ENCODE results near the gene EPC1. TPM values are rescaled to one million over a fixed set of nuclear protein-coding genes. Genes with fewer than 3 reads are reported as not detected.

EPC1 gene
- total and polyA plus RNA-seq, 9 of the 15 experiments (the other 6 are each of a cell fraction or from before 2014, with no cell fraction given), result 7.0 to 43.6 (median 16.1) TPM

DNA sequence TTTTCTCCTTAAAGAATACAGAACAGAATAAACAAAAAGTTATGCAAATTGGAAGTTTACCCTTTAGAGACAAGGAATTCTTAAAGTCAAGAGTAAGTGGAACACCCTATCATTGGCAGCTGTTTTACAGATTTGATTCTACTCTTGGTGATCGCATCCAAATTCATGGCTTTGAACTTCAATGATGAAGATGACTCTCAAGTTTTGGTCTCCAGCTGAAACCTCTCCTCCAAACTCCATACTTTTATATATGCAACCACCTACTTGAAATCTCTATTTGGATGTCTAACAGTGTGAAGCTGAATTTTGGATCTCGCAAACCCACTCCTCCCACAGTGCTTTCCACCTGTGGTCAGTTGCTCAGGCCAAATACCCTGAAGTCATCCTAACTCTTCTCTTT lies 80.4 kb downstream of the EPC1 start:
- peaks cover 2% of the 10 kb centered on the region; the same call in 1 of the 2 replicates for H3K9me3 ChIP-seq (replicated peaks; ENCODE audit: control insufficient read depth, insufficient read depth, low read depth, low read length)
- no peaks in the 10 kb centered on the region for H3K9me1 ChIP-seq (ENCODE audit: control insufficient read depth, insufficient read depth, low read length)
- no peak overlapping the region for H3K4me3 ChIP-seq
- no TSS peak for BruUV-seq (replicated peaks)
- no peak overlapping the region for H3K27ac ChIP-seq (ENCODE audit: extremely low read depth, low read depth, low read length)
- H3K79me2 ChIP-seq (ENCODE audit: control insufficient read depth, insufficient read depth, low read length), result no peaks in the 10 kb centered on the region
- no peaks in the 10 kb centered on the region for H4K20me1 ChIP-seq (replicated peaks; ENCODE audit: control insufficient read depth, insufficient read depth, low read length)
- no peak overlapping the region for H3K4me2 ChIP-seq (ENCODE audit: insufficient read depth, low read length)
- FAIRE-seq, result no peak
- in situ Hi-C loops (cut with MboI) (no loop called here), intact Hi-C loops (cut with micrococcal nuclease) (no loop called here)
- TF ChIP-seq, protein P1, sequence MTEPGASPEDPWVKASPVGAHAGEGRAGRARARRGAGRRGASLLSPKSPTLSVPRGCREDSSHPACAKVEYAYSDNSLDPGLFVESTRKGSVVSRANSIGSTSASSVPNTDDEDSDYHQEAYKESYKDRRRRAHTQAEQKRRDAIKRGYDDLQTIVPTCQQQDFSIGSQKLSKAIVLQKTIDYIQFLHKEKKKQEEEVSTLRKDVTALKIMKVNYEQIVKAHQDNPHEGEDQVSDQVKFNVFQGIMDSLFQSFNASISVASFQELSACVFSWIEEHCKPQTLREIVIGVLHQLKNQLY (CRISPR knock-in tag; conservative IDR thresholded peaks at IDR 0.05), result no peak
- TF ChIP-seq RBM22 (IDR thresholded peaks at IDR 0.05; ENCODE audit: low read depth, low read length, poor library complexity, severe bottlenecking), result peak; percentile 86
- H3K4me1 ChIP-seq (replicated peaks in 1 of 2; ENCODE audit: control insufficient read depth in 2 of 2, insufficient read depth in 2 of 2, low read length in 2 of 2), result no peaks in the 10 kb centered on the region
- CTCF ChIA-PET (ENCODE audit: low intra/inter-chr PET ratio), result no interaction called here
- no peaks in the 10 kb centered on the region for H3K27me3 ChIP-seq (ENCODE audit: control insufficient read depth in 2 of 2, insufficient read depth in 2 of 2, low read length in 2 of 2)
- no peak overlapping the region for H2AFZ ChIP-seq (ENCODE audit: low read depth, low read length)
- POLR2A ChIA-PET, result interaction anchor here (1.9 kb wide), 1 partner anchor 11 kb away, joined by 12 read pairs; no protein-coding TSS in a partner anchor
- no peak for ATAC-seq
- no peak for DNase-seq (ENCODE audit: extremely low read depth in 1 of 4, low spot score in 3 of 4)
- peaks cover 42% of the 10 kb centered on the region for H3K36me3 ChIP-seq (ENCODE audit: control insufficient read depth, insufficient read depth, low read length)
- WGBS (ENCODE audit: insufficient coverage, low coverage, missing lambda C conversion rate), result 81% methylated on average over 2 of the region's 2 CpGs
- H3K9ac ChIP-seq (ENCODE audit: insufficient read depth in 1 of 2, low read depth in 2 of 2, low read length in 2 of 2), result no peak overlapping the region

DNA sequence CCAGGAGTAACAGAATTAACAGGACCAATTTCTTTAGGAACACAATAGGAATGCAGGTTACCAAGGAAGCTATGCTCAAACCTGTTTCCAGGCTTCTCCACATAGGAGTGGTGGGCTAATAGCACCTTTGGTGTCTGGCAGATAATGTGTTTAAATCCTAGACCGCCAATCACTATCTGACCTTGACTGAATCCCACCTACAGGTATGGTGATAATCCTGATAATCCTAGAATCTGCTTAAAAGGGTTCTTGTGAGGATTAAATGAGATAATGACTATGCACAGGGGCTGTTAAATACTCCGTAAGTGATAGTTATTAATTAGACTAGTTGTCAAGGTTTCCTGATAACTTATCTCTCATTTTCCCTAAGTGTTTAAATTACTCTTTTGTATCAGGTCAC lies 81.2 kb downstream of the EPC1 start:
- intact Hi-C loops (cut with micrococcal nuclease), result no loop called here
- TF ChIP-seq NEUROD1 (IDR thresholded peaks at IDR 0.05; ENCODE audit: borderline replicate concordance, low read depth, low read length, partially characterized antibody) (no peak), SLC30A9 (CRISPR knock-in tag; IDR thresholded peaks at IDR 0.05) (no peak), CXXC5 (CRISPR knock-in tag; IDR thresholded peaks at IDR 0.05) (no peak), ZNF384 (IDR thresholded peaks at IDR 0.05; ENCODE audit: low read depth, low read length) (no peak), PHTF2 (CRISPR knock-in tag; IDR thresholded peaks at IDR 0.05) (no peak)
- TF ChIP-seq, protein P2, sequence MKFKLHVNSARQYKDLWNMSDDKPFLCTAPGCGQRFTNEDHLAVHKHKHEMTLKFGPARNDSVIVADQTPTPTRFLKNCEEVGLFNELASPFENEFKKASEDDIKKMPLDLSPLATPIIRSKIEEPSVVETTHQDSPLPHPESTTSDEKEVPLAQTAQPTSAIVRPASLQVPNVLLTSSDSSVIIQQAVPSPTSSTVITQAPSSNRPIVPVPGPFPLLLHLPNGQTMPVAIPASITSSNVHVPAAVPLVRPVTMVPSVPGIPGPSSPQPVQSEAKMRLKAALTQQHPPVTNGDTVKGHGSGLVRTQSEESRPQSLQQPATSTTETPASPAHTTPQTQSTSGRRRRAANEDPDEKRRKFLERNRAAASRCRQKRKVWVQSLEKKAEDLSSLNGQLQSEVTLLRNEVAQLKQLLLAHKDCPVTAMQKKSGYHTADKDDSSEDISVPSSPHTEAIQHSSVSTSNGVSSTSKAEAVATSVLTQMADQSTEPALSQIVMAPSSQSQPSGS (CRISPR knock-in tag; IDR thresholded peaks at IDR 0.05), result no peak
- WGBS (ENCODE audit: insufficient coverage, low coverage, missing lambda C conversion rate), result 63% methylated on average over 2 of the region's 2 CpGs
- no TSS peak for BruUV-seq (replicated peaks)
- no peak overlapping the region for H2AFZ ChIP-seq (ENCODE audit: low read depth, low read length)
- H3K27ac ChIP-seq (ENCODE audit: extremely low read depth, low read depth, low read length), result no peak overlapping the region
- H3K4me1 ChIP-seq (replicated peaks in 1 of 2; ENCODE audit: control insufficient read depth in 2 of 2, insufficient read depth in 2 of 2, low read length in 2 of 2), result no peaks in the 10 kb centered on the region
- H3K4me2 ChIP-seq (ENCODE audit: insufficient read depth, low read length), result no peak overlapping the region
- DNase-seq (ENCODE audit: extremely low read depth in 1 of 4, low spot score in 3 of 4) (no peak), FAIRE-seq (no peak), ATAC-seq (no peak)
- H3K36me3 ChIP-seq (ENCODE audit: control insufficient read depth, insufficient read depth, low read length), result peaks cover 33% of the 10 kb centered on the region
- H3K9me3 ChIP-seq (replicated peaks; ENCODE audit: control insufficient read depth, insufficient read depth, low read depth, low read length), result peaks cover 2% of the 10 kb centered on the region; the same call in 1 of the 2 replicates
- in situ Hi-C loops (cut with MboI), result no loop called here
- no peaks in the 10 kb centered on the region for H4K20me1 ChIP-seq (replicated peaks; ENCODE audit: control insufficient read depth, insufficient read depth, low read length)
- H3K9me1 ChIP-seq (ENCODE audit: control insufficient read depth, insufficient read depth, low read length), result no peaks in the 10 kb centered on the region
- H3K27me3 ChIP-seq (ENCODE audit: control insufficient read depth in 2 of 2, insufficient read depth in 2 of 2, low read length in 2 of 2), result no peaks in the 10 kb centered on the region
- ChIA-PET POLR2A (interaction anchor here (0.7 to 1.0 kb wide), 2 partner anchors 23 to 736 kb away, joined by 3 read pairs; no protein-coding TSS in a partner anchor), CTCF (ENCODE audit: low intra/inter-chr PET ratio) (no interaction called here)
- H3K4me3 ChIP-seq, result no peak overlapping the region
- H3K9ac ChIP-seq (ENCODE audit: insufficient read depth in 1 of 2, low read depth in 2 of 2, low read length in 2 of 2), result no peak overlapping the region
- no peaks in the 10 kb centered on the region for H3K79me2 ChIP-seq (ENCODE audit: control insufficient read depth, insufficient read depth, low read length)

Measured in K562 (cell line).